GM23248 (cell line): ENCODE measurements around the gene AFTPH. TPM values are rescaled to one million over a fixed set of nuclear protein-coding genes. Genes with fewer than 3 reads are reported as not detected.

Source experiments
- DNase-seq: peaks from one replicate; pipeline ENCODE4 v3.0.0-alpha.2; 2015
- H2AFZ ChIP-seq: fragments of 200-600 bp; sonication (generic); 2 replicates; pipeline ENCODE4 v1.6.1; 2016; ENCODE audit warnings: antibody characterized with exemption
- H3F3A ChIP-seq: fragments of 200-600 bp; sonication (generic); 2 replicates; pipeline ENCODE4 v1.6.1; 2016; ENCODE audit warnings: mild to moderate bottlenecking, antibody characterized with exemption, mixed run types; ENCODE audit not compliant: insufficient read depth
- H3K27ac ChIP-seq: fragments of 200-600 bp; sonication (generic); 2 replicates; pipeline ENCODE4 v1.5.1; 2016; ENCODE audit warnings: mild to moderate bottlenecking
- H3K27me3 ChIP-seq: fragments of 200-600 bp; sonication (generic); replicated peaks from 2 replicates; pipeline ENCODE4 v1.6.1; 2016; ENCODE audit warnings: mild to moderate bottlenecking; ENCODE audit not compliant: insufficient read depth
- H3K36me3 ChIP-seq: fragments of 200-600 bp; sonication (generic); 2 replicates; pipeline ENCODE4 v1.6.1; 2016; ENCODE audit warnings: low read depth, mild to moderate bottlenecking
- H3K4me1 ChIP-seq: fragments of 200-600 bp; sonication (generic); 2 replicates; pipeline ENCODE4 v1.6.1; 2016; ENCODE audit warnings: mild to moderate bottlenecking; ENCODE audit not compliant: insufficient read depth
- H3K4me2 ChIP-seq: fragments of 200-600 bp; sonication (generic); one replicate; pipeline ENCODE4 v1.6.1; 2016; ENCODE audit warnings: mild to moderate bottlenecking; ENCODE audit not compliant: unreplicated experiment
- H3K4me3 ChIP-seq: fragments of 200-600 bp; sonication (generic); 2 replicates; pipeline ENCODE4 v1.5.1; 2016; ENCODE audit warnings: mild to moderate bottlenecking
- H3K79me2 ChIP-seq: fragments of 200-600 bp; sonication (generic); 2 replicates; pipeline ENCODE4 v1.6.1; 2016; ENCODE audit warnings: mild to moderate bottlenecking; ENCODE audit not compliant: insufficient read depth
- H3K9ac ChIP-seq: fragments of 200-600 bp; sonication (generic); 2 replicates; pipeline ENCODE4 v1.6.1; 2016; ENCODE audit warnings: mild to moderate bottlenecking
- H3K9me2 ChIP-seq: fragments of 200-600 bp; sonication (generic); 2 replicates; pipeline ENCODE4 v1.6.1; 2016; ENCODE audit warnings: mixed run types, mild to moderate bottlenecking, moderate library complexity; ENCODE audit not compliant: insufficient read depth
- H3K9me3 ChIP-seq: fragments of 200-600 bp; sonication (generic); one replicate; pipeline ENCODE4 v1.6.1; 2017; ENCODE audit warnings: low read depth
- H4K20me1 ChIP-seq: fragments of 200-600 bp; sonication (generic); 2 replicates; pipeline ENCODE4 v1.6.0; 2016; ENCODE audit not compliant: insufficient read depth
- EZH2 ChIP-seq: fragments of 200-600 bp; sonication (generic); IDR thresholded peaks from 2 replicates; pipeline ENCODE4 v1.6.1; 2018; ENCODE audit warnings: antibody characterized with exemption, mild to moderate bottlenecking; ENCODE audit not compliant: insufficient read depth, poor library complexity, severe bottlenecking
- EZH2phosphoT487 ChIP-seq: fragments of 200-600 bp; sonication (generic); IDR thresholded peaks from 2 replicates; pipeline ENCODE4 v1.6.1; 2018; ENCODE audit warnings: antibody characterized with exemption, moderate library complexity, mild to moderate bottlenecking, low read depth; ENCODE audit not compliant: insufficient read depth
- WGBS, 2 experiments: methylation state at CpG; one replicate each; pipeline ENCODE4 v1.1.6; 2015 to 2017; ENCODE audit warnings: low lambda C conversion rate in 2 of 2, low coverage in 1 of 2; ENCODE audit errors: missing lambda C conversion rate in 2 of 2; 5-methylcytosine and 5-hydroxymethylcytosine counted together
- in situ Hi-C: fragments of 300-500 bp; cut with MboI; formaldehyde crosslinking; loops from 2 replicates; pipeline ENCODE4 v1.15.0; 2020
- polyA plus RNA-seq: library from polyadenylated mRNA; unstranded; fragments of >200 nt; fragmentation: Nextera tagmentation; extraction: Ambion mirVana; gene quantifications from 2 replicates; pipeline ENCODE4 v1.2.1, GENCODE V29; 2016
- total RNA-seq: library from RNA; depleted of rRNA; stranded (reverse); fragments of >200 nt; shearing (Covaris generic); gene quantifications from 2 replicates; pipeline ENCODE4 v1.2.3, GENCODE V29; 2014

Gene AFTPH
- total and polyA plus RNA-seq, 2 experiments from 2014 or later: 8.8 to 26.2 TPM

DNA sequence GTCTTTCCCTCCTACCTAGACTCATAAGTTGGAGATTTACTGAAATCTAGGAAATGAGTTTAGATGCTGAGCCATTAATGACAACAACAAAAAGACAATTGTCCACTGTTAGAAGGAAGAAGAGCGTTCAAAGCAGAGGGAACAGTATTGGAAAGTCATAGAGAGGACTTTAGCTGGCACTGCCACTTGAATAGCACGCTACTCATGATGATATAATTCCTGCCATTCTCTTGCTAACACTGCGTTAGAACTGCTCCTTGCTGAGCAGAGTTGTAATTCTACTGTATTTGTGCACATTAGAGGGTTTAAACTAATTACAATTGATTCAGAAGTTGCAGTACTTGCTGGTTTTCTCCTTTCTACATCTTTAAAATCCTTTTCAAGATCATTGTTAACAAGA is 9.0 kb upstream of the AFTPH start:
- peaks cover 33% of the 10 kb centered on the region for H3K27me3 ChIP-seq
- H2AFZ ChIP-seq: no peak overlapping the region
- H3K4me1 ChIP-seq: no peaks in the 10 kb centered on the region
- in situ Hi-C loops: no loop called here
- H4K20me1 ChIP-seq: no peaks in the 10 kb centered on the region
- no peak for DNase-seq
- no peaks in the 10 kb centered on the region for H3K36me3 ChIP-seq
- no peak overlapping the region for H3K9ac ChIP-seq
- WGBS, 2 experiments: 53 to 59% methylated on average over 3 of the region's 3 CpGs
- no peak overlapping the region for H3K4me2 ChIP-seq
- H3K9me2 ChIP-seq: no peaks in the 10 kb centered on the region
- no peaks in the 10 kb centered on the region for H3F3A ChIP-seq
- TF ChIP-seq EZH2phosphoT487 (no peak), EZH2 (no peak)
- H3K27ac ChIP-seq: no peak overlapping the region
- H3K9me3 ChIP-seq: no peaks in the 10 kb centered on the region
- no peaks in the 10 kb centered on the region for H3K79me2 ChIP-seq
- H3K4me3 ChIP-seq: no peak overlapping the region

DNA sequence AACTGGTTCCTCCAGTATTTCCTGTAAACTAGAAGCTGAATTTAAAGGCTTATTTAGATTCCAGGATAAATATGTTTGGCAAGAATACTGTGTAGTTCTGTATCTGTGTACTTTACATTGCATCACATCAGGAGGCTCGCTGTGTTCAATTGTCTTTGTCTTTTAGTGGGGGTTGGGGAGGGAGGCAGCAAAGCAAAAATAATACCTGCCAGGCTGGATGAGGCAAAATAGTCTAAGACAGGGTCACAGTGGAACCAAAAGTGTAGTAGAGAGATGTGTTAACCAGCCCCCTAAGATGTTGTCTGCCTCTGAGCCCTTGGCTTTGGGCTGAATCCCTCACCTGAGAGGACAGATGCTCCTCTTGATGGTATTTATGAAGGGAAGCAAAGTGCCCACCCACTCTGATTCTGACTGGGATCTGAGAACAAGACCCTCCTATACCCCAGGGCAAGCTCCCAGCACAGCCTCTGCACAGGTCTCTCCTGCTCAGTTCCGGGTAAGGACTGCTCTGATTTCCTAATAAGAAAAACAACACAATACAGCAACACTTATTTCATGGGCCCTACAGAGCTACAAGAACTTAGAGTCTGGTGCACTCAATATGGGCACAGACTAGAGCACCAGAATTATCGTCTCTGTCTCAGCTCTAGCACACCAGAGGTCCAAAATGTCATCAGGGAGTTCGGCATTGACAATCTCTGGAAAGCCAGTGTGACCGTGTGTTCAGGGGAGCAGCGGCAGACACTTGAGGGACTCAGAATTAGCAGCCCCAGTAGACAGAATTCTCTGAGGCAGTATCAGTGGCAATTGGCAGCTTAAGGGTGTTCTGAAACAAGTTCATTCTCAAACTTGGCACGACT is 7.2 kb upstream of the AFTPH start:
- in situ Hi-C loops: no loop called here
- Histone ChIP-seq H3F3A (no peaks in the 10 kb centered on the region), H3K4me3 (no peak overlapping the region), H3K27ac (no peak overlapping the region), H3K9ac (no peak overlapping the region), H3K36me3 (no peaks in the 10 kb centered on the region), H3K4me1 (no peaks in the 10 kb centered on the region), H2AFZ (no peak overlapping the region), H3K9me2 (no peaks in the 10 kb centered on the region), H3K9me3 (no peaks in the 10 kb centered on the region), H4K20me1 (no peaks in the 10 kb centered on the region), H3K4me2 (no peak overlapping the region), H3K27me3 (peaks cover 33% of the 10 kb centered on the region), H3K79me2 (no peaks in the 10 kb centered on the region)
- no peak for DNase-seq
- TF ChIP-seq EZH2phosphoT487: no peak
- no peak for TF ChIP-seq EZH2
- 53 to 55% methylated on average over 7 of the region's 7 CpGs for WGBS, 2 experiments

DNA sequence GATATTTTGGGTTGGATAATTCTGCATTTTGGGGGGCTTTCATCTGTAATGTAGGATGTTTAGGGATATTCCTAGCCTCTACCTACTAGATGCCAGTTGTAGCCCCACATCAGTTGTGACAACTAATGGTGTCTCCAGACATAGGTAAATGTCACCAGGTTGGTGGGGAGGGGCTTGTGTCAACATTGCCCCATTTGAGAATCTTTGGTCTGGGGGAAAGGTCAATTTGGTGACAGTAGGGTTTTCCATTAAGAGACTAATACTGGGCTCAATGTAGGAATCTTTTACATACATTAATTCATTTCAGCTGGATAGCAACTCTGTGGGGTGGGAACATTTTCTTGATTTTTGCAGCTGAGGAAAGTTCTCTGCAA is 6.6 kb upstream of the AFTPH start:
- H3K9me3 ChIP-seq: no peaks in the 10 kb centered on the region
- H3K36me3 ChIP-seq: no peaks in the 10 kb centered on the region
- H3K4me1 ChIP-seq: no peaks in the 10 kb centered on the region

DNA sequence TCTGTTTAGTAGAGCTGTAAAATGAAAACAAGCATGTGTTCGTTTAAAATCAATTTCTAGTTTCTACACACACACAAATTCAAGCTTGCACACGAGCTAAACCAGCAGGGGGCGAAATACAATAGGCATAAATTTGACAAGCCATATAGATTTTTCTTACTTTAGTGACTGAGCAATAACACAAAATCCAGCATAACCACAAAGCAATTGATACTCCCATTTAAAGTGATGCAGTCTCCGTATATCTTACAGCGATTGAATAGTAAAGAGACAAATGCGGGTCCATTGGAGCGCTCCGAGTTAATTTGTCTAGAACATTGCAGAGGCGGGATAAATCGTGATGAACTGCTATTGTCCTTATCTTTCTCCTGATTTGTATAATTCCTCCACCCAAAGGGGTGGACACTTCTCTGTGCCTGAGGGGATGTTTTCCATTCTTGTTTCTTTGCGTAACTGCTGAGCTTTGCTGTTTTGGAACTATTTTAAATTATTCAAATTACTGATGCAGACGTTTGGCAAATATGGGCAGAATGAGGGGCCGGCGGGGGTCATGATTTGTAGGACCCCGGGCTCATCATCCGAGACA is 1.2 kb upstream of the AFTPH start:
- Histone ChIP-seq H3K36me3 (no peaks in the 10 kb centered on the region), H3K9me2 (no peaks in the 10 kb centered on the region), H3K4me3 (peak overlapping the region; percentile 95), H4K20me1 (no peaks in the 10 kb centered on the region), H3K27me3 (no peaks in the 10 kb centered on the region), H3K4me2 (peak overlapping the region; percentile 100), H2AFZ (peak overlapping the region; percentile 97), H3K4me1 (peaks cover 8% of the 10 kb centered on the region; the same call in 1 of the 2 replicates), H3K79me2 (peaks cover 41% of the 10 kb centered on the region), H3K9me3 (no peaks in the 10 kb centered on the region), H3K27ac (peak overlapping the region; percentile 57), H3F3A (peaks cover 7% of the 10 kb centered on the region; the same call in 1 of the 2 replicates), H3K9ac (peak overlapping the region; percentile 89)
- in situ Hi-C loops: no loop called here
- no peak for TF ChIP-seq EZH2
- no peak for TF ChIP-seq EZH2phosphoT487
- DNase-seq: peak; percentile 89
- WGBS, 2 experiments: 0% methylated on average over 16 of the region's 16 CpGs

More for the DNA sequence above, 6.6 kb upstream of the AFTPH start:
- in situ Hi-C loops: no loop called here
- H2AFZ ChIP-seq: no peak overlapping the region
- H4K20me1 ChIP-seq: no peaks in the 10 kb centered on the region
- no peak for TF ChIP-seq EZH2
- TF ChIP-seq EZH2phosphoT487: no peak
- no peak overlapping the region for H3K4me3 ChIP-seq
- peaks cover 33% of the 10 kb centered on the region for H3K27me3 ChIP-seq
- H3K4me2 ChIP-seq: no peak overlapping the region
- H3K9me2 ChIP-seq: no peaks in the 10 kb centered on the region
- no peak overlapping the region for H3K9ac ChIP-seq
- DNase-seq: no peak
- no peaks in the 10 kb centered on the region for H3K79me2 ChIP-seq
- H3K27ac ChIP-seq: no peak overlapping the region
- no peaks in the 10 kb centered on the region for H3F3A ChIP-seq
